Measurements from ENCODE around the gene TMEM132D.

GRCh38 chr12:129851296-129851695, 52.5 kb downstream of the TMEM132D start:
- TF ChIP-seq CTCF (IDR thresholded peaks at IDR 0.05; ENCODE audit: extremely low read depth in 1 of 2, insufficient read depth in 1 of 2, low read depth in 1 of 2, low read length in 2 of 2) = no peak
- TF ChIP-seq POLR2A (IDR thresholded peaks at IDR 0.05; ENCODE audit: low read depth, low read length) = no peak
- TF ChIP-seq POLR2AphosphoS5 (IDR thresholded peaks at IDR 0.05; ENCODE audit: insufficient read depth, low read depth, low read length) = no peak
- no peak for TF ChIP-seq JUN (IDR thresholded peaks at IDR 0.05; ENCODE audit: borderline replicate concordance, insufficient read depth, insufficient read length, low read depth)
- TF ChIP-seq EZH2 (IDR thresholded peaks at IDR 0.05; ENCODE audit: borderline replicate concordance, low read depth, low read length, severe bottlenecking) = no peak
- no peak for TF ChIP-seq MYC (IDR thresholded peaks at IDR 0.05; ENCODE audit: low read depth, low read length)
- no peak for TF ChIP-seq FOS (IDR thresholded peaks at IDR 0.05; ENCODE audit: borderline replicate concordance, insufficient read depth, low read length)
